ENCODE results near the gene FOLR1.
"Not testable (repeated sequence)": the region's sequence is repeated elsewhere in the genome, so short reads cannot be mapped to it uniquely, and the experiment has no call there.

DNA sequence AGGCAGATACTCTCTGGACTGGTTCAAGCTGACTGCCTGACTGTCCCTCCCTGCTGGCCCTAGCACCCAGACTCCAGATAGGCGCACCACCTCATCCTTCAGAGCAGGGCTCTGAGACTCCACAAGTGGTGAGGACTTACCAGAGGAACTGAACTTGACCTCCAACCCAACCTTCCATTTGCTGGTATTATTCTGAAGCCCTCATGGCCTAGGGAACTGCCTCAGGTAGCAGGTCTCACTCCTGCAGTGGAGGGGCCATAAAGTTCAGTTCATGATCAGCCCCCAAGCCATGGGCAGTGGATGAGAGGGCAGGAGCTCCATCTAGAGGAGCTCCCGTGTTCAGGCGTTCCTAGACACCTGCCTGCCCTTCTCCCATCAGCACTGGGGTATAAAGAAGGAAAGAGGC, 10.4 kb upstream of the FOLR1 start:
- TF ChIP-seq, protein P1, sequence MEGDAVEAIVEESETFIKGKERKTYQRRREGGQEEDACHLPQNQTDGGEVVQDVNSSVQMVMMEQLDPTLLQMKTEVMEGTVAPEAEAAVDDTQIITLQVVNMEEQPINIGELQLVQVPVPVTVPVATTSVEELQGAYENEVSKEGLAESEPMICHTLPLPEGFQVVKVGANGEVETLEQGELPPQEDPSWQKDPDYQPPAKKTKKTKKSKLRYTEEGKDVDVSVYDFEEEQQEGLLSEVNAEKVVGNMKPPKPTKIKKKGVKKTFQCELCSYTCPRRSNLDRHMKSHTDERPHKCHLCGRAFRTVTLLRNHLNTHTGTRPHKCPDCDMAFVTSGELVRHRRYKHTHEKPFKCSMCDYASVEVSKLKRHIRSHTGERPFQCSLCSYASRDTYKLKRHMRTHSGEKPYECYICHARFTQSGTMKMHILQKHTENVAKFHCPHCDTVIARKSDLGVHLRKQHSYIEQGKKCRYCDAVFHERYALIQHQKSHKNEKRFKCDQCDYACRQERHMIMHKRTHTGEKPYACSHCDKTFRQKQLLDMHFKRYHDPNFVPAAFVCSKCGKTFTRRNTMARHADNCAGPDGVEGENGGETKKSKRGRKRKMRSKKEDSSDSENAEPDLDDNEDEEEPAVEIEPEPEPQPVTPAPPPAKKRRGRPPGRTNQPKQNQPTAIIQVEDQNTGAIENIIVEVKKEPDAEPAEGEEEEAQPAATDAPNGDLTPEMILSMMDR (IDR thresholded peaks at IDR 0.05), result not testable (repeated sequence)
- not testable (repeated sequence) for TF ChIP-seq POLR2A (IDR thresholded peaks at IDR 0.05)
